GM21737 (cell line): ENCODE data around the gene AMMECR1L.
"Not testable (repeated sequence)": the region's sequence is repeated elsewhere in the genome, so short reads cannot be mapped to it uniquely, and the experiment has no call there.

ENCODE experiments used
- ATAC-seq: cut with Tn5 transposase; IDR thresholded peaks from one replicate; pipeline ENCODE4 v1.9.1; 2021; ENCODE audit warnings: mild to moderate bottlenecking, moderate library complexity; ENCODE audit not compliant: unreplicated experiment

AMMECR1L gene

DNA sequence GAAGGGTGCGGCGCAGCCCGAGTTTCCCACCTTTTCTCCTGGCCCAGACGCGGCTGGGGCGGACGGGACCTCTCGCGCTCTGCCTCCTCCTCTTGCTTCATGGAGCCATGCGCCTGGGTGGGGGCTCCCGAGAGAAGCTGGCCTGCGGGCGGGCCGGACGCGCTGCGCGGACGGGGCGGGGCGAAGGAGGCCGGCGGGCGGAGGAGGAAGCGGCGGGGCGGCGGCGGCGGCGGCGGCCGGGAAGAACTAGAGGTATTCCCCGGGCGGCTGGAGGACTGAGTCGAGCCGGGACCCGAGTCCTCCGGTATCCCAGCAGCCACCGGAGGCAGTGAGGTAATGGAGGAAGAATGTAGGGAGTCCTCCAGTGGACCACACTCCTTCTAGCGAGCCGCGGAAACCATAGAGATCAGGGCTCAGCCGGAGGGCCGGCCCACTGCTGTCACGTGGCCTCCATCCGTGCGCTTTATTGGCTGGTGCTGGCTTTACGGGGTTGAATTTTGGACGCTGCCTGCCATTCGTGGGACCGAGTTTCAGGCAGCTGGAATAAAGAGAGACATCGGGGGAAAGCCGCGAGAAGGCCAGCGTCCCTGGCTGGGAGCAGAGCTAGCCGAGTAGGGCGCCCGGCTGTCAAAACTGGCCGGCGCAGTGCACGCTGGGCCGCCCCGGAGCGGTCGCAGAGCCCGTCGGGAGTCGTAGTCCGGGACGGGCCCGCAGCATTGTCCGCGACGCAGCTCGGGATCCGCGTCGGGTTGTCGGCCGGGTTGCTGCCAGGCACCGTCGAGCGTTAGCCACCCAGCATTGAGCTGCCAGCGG lies at the start of gene AMMECR1L:
Gene AMMECR1L, minus strand, starts transcription at position 177 of the 813 bp plus-strand sequence. CDS start 11,722 bp downstream, outside the sequence.
- ATAC-seq, result peak; percentile 86

DNA sequence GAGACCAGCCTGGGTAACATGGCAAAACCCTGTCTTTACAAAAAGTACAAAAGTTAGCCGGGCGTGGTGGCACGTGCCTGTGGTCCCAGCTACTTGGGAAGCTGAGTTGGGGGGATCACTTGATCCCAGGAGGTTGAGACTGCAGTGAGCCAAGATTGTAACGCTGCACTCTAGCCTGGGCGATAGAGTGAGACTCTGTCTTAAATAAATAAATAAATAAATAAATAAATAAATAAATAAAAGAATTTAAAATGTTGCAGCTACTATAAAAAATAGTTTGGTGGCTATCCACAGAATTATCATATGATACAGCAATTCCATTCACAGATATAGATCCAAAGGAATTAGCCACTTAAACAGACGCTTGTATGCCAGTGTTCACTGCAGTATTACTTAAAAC lies 49.6 kb upstream of the AMMECR1L start:
- ATAC-seq, result no peak

DNA sequence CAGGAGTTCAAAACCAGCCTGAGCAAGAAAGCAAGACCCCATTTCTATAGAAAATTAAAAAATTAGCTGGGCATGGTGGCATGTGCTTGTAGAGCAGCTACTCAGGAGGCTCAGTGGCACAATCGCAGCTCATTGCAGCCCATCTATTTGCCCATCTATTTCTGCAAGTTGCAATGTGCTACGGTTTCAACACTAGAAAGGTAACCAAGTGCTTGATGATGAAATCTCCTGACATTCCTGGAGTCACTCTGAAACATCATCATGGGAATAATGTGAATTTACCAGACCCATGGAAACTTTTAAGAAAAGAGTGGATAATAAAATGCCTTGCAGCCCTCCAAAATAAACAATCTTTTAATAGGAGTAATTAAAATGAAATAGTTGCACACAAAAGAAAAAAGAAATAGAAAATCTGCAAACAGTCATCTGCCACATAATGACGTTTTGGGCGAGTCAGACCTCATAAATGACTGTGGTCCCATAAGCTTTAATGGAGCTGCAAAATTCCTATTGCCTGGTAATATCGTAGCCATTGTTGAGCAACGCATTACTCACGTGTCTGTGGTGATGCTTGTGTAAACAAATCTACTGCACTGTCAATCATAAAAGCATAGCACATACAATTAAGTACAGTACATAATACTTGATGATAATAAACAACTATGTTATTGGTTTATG lies 46.6 kb upstream of the AMMECR1L start:
- ATAC-seq, result no peak

DNA sequence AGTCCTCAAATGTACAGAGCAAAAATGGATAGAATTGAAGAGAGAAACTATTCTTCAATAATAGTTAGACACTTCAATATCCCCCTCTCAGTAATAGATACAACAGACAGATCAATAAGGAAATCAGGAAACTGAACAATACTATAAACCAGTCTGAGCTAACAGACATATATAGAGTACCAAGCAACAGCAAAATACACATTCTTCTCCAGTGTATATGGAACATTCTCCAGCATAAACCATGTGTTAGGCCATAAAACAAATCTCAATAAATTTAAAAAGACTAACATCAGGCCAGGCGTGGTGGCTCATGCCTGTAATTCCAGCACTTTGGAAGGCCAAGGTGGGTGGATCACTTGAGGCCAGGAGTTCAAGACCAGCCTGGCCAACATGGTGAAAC lies 43.7 kb upstream of the AMMECR1L start:
- ATAC-seq, result no peak

DNA sequence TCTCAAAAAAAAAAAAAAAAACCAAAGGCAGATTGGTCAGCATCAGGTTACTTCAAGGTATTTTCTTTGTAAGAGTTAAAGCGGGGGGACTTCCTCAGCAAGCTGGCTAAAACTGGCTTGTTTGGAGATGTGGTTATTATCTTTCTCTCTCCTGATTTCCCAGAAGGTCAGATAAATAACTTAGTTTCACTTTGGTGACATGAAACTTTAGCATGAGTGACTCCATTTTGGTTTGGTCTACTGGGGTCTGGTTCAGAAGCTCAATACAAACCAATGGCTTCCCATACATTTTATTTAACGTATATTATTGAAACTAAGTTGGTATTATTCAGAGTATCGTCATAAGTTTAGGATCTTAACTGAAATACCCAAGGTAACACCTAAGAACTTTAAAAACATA lies 41.6 kb upstream of the AMMECR1L start:
- ATAC-seq, result no peak

DNA sequence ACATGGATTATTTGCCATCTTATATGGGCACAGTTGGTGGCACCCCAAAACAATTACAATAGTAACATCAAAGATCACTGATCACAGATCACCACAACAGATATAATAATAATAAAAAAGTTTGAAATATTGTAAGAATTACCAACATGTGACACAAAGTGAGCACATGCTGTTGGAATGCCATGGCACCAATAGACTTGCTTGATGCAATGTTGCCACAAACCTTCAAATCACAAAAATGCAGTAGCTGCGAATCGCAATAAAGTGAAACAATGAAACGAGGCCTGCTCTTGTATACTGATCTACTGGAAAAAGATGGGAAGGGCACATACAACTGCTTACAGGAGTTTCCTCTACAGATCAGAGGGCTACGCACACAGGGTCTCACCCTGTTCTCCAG lies 32.2 kb upstream of the AMMECR1L start:
- ATAC-seq, result no peak

DNA sequence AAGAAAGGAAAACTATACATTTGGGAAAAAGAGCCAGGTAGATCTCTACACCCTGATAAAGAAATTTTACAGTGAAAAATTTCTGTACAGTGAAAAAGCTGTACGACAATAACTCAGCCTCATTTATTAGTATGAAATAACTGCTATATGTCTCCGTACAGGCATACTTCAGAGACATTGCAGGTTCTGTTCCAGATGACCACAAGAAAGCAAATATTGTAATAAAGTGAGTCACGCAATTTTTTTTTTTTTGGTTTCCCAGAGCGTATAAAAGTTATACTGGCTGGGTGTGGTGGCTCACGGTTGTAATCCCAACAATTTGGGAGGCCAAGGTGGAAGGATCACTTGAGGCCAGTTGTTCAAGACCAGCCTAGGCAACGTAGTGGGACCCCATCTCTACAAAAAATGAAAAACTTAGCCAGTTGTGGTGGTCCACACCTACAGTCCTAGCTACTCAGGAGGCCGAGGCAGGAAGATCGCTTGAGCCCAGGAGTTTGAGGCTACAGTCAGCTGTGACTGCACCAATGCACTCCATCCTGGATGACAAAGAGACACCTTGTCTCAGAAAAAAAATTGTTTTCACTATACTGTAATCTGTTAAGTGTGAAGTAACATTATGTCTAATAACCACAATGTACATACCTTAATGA lies 28.2 kb upstream of the AMMECR1L start:
- ATAC-seq, result no peak

DNA sequence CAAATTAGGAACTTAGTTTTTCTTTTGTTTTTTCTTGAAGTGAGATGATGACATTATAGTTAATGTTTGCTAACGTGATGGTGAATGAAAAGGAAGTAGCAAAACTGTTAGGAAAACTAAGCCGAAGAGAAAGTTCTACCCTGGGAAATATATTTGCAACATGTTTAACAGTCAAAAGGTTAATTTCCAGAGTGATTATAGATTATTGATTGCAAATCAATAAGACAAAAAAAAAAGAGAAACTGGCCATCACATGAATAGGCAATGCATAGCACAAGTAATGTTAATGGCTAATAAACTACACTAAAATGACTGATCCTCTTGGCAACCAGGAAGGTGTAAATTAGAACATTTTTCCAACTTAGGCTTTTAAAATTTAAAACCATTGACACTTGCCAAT lies 26.0 kb upstream of the AMMECR1L start:
- no peak for ATAC-seq

DNA sequence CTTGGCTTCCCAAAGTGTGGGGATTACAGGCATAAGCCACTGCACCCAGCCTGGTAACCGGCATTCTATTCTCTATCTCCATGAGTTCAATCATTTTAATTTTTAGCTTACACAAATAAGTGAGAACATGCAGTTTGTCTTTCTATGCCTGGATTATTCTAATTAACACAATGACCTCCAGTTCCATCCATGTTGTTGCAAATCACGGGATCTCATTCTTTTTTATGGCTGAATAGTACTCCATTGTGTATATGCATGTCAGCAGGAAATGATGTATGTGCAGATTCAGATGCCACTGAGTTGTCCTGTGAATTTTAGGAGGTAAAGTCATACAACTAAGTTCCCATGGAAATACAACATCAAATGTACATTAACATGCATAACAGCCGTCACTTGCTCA lies 24.7 kb upstream of the AMMECR1L start:
- ATAC-seq, result no peak

DNA sequence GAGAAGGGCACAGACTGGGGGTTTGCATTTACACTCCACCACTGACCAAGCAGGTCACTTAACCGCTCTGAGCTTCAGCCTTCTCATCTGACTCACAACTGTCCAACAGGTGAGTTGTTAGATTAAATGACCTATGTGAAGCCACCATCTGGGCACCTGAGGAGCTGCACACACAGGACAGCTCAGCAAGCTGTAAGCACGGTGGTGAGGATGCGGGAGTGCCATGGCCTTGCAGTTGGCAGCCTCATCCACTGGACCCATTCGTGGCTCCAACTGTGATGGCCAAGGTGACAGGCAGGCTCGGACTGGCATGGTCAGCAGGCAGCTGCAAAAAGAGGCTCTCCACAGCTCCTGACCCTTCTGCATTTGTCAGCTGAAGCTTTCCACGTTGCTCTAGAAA lies 23.3 kb upstream of the AMMECR1L start:
- no peak for ATAC-seq

DNA sequence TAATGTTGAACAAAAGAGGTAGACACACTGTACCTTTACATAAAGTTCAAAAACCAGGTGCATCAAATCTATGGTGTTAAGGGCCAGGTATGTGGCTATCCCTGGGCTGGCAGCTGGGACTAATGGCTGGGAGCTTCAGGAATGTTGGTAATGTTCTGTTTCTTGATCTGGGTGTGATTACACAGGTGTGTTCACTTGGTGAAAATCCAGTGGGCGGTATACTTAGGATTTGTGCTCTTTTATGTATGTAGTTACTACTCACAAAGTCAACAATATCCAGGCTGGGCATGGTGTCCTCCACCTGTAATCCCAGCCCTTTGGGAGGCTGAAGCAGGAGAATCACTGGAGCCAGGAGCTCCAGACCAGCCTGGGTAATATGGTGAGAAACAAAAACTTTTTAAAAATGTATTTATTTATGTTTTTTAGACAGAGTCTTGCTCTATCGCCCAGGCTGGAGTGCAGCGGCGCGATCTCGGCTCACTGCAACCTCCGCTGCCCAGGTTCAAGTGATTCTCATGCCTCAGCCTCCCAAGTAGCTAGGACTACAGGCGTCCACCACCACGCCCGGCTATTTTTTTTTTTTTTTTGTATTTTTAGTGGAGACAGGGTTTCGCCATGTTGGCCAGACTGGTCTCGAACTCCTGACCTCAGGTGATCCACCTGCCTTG lies 22.1 kb upstream of the AMMECR1L start:
- not testable (repeated sequence) for ATAC-seq

DNA sequence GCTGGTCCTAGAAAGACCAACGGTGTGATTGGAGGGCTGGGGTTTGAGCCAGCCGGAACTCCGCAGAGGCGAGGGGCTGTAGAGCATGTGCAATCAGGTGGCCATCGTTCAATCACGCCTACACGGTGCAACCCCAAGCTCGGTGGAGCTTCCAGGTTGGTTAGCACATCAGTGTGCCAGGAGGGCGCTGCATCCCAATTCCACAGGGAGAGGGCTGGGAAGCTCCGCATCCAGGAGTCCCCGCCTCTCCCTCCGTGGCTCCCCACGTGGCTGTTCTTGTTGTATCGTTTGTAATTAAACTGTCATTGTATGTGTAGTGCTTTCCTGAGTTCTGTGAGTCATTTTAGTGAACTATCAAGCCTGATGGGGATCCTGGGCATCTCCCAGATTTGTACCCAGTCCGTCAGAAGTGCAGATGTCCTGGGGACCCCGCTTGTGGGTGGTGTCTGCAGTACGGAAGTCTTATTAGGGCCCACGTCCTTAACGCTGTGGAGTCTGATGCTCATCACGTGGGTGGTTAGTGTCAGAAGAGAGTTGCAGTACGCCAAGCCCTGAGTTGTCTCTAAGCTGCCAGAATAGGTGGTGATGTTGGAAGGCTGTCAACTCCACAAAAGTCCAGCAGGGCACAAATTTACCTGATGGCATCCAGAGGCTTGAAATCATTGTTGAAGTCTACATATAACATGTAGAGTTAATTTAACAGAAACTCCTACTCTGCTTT lies 20.6 kb upstream of the AMMECR1L start:
- no peak for ATAC-seq

DNA sequence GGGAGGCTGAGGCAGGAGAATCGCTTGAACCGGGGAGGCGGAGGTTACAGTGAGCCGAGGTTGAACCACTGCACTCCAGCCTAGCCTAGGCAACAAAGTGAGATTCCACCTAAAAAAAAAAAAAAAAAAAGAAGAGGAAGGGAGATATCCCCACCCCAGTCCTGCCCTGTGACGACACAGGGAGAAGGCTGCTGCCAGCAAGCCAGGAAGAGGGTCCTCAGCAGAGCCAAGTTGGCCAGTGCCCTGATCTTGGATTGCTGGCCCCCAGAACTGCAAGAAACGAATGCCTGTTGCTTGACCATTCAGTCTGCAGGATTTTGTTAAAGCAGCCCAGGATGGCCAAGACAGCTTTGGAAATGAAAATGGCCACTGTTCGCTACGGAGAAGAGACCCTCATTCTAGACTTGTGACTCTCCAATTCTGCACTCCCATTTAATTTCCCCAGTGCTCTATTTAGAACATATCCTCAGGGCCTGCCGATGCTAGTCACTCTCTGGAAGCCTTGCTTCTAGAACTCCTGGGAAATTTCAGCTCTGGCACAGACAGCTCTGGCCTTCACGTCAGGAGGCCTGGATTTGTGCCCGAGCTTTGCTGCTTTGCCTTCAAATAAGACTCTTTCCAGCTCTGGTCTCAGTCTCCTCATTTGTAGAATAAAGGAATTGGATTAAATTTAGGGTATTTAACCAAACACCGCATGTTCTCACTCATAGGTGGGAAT lies 15.7 kb upstream of the AMMECR1L start:
- no peak for ATAC-seq

DNA sequence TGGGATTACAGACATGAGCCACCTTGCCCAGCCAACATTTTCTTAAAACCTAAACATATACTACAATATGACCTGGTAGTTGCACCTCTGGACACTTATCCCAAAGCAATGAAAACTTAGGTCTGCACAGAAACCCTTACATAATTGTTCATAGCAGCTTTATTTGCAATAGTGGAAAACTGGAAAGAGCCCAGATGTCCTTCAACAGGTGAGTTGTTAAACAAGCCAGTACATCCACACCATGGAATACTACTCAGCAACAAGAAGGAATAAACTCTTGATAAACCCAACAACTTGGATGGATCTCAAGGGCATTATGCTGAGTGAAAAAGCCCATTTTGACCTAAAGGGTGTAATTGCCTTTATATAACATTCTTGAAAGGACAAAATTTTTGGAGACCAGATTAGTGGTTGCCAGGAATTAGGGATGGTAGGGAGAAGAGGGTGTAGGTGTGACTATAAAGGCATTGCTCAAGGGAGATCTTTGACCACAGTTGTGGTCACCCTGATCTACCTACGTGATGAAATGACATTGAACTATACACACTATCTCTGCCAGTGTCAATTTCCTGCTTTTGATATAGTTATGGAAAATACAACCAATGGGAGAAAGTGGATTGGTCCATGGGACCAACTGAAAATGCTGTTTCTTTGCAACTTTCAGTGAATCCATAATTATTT lies 11.9 kb upstream of the AMMECR1L start:
- ATAC-seq, result no peak

DNA sequence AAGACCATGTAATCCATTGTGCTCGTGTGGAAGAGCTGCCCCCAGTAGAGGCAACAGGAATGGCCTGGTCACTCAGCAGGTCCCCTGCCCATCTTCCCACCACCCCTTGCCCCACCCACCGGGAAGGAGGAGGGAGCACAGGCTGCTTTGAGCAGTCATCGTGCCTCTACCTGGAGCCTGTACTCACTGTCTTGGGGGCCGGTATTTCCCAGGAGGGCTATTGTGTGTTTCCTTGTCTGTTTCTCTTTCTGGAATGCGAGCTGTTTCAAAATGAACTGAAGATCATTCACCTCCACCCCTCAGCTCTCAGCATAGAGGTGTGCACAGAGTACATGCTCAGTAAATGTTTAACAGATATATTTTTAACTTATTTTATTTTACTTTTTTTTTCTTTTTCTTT lies 7.7 kb upstream of the AMMECR1L start:
- ATAC-seq, result no peak

DNA sequence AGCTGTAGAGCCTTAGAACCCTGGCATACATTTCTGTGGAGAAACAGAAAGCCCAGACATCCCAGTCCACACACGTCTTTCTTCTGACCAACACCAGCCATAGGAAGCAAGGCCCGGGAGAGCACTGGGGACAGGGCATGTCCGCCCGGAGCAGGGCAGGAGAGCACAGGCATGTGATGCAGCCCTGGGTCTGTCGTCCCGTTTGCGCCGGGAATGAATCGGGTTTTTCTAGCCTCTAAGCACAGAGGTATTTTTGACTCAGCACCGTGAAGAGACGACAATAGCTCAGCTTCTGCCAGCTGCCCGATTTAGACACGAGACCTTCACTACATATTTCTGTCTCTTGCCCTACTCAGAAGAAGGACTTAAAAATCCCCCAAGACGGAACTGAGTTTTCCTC lies 7.3 kb upstream of the AMMECR1L start:
- ATAC-seq, result no peak

DNA sequence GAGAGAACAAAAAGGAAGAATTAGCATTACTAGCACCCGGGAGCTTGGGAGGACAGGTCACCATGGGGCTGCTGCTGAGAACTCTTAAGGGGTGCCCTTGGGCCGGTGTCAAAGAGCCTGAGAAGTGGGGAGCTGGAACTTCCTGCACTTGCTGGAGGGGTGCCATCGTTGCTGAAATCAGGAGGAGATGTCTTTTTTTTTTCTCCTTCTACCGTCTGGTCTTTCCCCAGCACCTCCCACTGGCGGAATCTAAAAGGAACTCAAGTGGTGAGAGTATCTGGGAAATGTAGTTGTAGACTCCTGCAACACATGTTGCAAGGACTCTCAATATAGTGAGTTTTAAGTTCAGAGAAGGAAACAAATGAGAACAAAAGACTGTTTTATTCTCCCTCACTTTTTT lies 6.1 kb upstream of the AMMECR1L start:
- no peak for ATAC-seq

DNA sequence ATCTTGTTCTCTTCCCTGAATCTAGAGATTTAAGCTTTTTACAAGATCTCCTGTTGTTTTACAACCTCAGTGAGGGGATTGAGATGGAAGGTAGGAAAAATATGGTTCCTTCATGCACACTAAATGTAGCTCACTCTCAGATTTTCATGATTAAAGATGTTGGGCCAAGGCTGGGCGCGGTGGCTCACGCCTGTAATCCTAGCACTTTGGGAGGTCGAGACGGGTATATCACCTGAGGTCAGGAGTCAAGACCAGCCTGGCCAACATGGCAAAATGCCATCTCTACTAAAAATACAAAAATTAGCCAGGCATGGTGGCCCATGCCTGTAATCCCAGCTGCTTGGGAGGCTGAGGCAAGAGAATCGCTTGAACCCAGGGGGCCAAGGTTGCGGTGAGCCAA lies 5.0 kb upstream of the AMMECR1L start:
- not testable (repeated sequence) for ATAC-seq

DNA sequence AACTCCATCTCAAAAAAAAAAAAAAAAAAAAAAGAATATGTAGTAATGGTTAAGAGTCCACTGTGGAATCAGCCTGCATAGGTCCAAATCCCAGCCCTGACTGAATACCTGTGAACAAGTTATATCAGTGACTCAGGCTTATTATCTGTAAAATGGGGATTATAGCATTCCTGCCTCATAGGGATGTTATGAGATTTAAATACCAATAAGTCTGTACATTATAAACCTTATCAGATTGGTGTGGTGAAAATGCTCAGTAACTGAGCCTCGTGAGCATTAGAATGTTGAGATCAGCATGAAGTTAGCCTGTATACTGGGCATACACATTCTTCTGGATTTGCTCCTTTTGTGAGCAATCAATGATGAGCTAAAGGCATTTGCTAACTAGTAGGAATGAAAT lies 3.0 kb upstream of the AMMECR1L start:
- no peak for ATAC-seq

DNA sequence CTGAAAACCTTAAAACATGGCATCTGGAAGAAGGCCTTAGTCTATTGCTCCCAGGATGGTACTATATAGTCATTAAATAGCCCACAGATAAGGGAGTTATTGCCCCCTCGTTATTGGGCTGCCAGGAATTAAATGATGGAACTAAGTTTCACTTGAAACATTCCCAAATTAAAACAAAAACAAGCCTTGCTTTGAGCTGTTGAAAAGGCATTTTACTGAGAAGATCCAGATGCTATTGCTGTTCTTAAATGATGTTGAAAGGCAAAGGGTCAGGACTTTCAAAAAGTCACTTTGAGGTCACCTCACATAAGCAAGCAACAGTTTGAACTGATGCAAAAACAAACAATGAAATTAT lies 2.0 kb upstream of the AMMECR1L start:
- ATAC-seq, result no peak
